C4-2B (cell line): ENCODE results near the gene RPL26.

Experiments
- ZFX ChIP-seq: fragments of 450-650 bp; IDR thresholded peaks from 2 replicates; pipeline ENCODE4 v1.6.1; 2017
- TF ChIP-seq, protein P1 (sequence below): fragments of 450-650 bp; conservative IDR thresholded peaks from 2 replicates; pipeline ENCODE4 v1.5.1; 2017; ENCODE audit warnings: mild to moderate bottlenecking

DNA sequence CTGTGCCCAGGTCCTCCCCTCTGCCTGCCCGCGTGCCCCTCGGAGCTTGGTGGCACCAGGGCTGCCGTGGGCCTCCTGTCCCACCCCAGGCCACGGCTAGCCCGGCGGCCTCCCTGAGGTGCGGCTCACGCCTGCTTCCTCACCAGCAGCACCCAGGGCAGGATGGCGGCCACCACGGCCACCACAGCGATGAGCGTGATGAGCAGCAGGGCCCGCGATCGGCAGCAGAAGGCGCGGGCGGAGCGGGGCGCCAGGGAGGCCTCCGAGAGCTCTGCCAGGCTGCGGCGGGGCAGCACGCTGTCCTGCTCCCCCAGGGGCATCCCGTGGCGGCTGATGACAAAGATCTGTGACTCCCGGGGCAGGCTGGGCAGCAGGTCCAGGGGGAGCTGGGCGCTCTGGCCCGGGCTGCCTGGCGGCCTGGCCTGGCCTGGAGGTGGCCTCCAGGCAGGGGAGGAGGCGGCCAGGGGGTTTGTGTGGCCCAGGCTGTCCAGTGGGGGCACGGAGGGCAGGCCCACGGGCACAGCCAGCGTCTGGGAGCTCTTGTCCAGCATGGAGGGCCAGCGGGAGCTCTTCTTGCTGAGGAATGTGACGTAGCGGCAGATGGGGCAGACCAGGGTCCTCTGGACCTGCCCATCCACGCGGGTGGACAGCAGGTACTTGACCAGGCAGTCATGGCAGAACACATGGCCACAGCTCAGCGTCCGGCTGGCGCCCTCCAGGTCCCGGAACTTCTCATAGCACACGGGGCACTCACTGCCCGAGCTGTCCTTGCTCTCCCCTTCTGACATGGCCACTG is 9.9 kb upstream of the RPL26 start:
- TF ChIP-seq, protein P1, sequence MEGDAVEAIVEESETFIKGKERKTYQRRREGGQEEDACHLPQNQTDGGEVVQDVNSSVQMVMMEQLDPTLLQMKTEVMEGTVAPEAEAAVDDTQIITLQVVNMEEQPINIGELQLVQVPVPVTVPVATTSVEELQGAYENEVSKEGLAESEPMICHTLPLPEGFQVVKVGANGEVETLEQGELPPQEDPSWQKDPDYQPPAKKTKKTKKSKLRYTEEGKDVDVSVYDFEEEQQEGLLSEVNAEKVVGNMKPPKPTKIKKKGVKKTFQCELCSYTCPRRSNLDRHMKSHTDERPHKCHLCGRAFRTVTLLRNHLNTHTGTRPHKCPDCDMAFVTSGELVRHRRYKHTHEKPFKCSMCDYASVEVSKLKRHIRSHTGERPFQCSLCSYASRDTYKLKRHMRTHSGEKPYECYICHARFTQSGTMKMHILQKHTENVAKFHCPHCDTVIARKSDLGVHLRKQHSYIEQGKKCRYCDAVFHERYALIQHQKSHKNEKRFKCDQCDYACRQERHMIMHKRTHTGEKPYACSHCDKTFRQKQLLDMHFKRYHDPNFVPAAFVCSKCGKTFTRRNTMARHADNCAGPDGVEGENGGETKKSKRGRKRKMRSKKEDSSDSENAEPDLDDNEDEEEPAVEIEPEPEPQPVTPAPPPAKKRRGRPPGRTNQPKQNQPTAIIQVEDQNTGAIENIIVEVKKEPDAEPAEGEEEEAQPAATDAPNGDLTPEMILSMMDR = no peak
- TF ChIP-seq ZFX = no peak
